NB4 (cell line): Measurements from ENCODE around the gene NRXN3.

ENCODE experiments used
- MAX ChIP-seq: IDR thresholded peaks from 2 replicates; pipeline ENCODE4 v1.6.1; 2011; ENCODE audit warnings: low read depth, low read length
- MYC ChIP-seq: IDR thresholded peaks from 2 replicates; pipeline ENCODE4 v1.6.1; 2011; ENCODE audit warnings: low read depth, low read length
- POLR2A ChIP-seq: IDR thresholded peaks from 2 replicates; pipeline ENCODE4 v1.6.1; 2011; ENCODE audit warnings: mild to moderate bottlenecking; ENCODE audit not compliant: insufficient read length; ENCODE audit errors: extremely low read depth
- TF ChIP-seq, protein P1 (sequence below): IDR thresholded peaks from one replicate; pipeline ENCODE4 v1.5.1; 2012; ENCODE audit warnings: low read depth, low read length

- TF ChIP-seq, protein P1, sequence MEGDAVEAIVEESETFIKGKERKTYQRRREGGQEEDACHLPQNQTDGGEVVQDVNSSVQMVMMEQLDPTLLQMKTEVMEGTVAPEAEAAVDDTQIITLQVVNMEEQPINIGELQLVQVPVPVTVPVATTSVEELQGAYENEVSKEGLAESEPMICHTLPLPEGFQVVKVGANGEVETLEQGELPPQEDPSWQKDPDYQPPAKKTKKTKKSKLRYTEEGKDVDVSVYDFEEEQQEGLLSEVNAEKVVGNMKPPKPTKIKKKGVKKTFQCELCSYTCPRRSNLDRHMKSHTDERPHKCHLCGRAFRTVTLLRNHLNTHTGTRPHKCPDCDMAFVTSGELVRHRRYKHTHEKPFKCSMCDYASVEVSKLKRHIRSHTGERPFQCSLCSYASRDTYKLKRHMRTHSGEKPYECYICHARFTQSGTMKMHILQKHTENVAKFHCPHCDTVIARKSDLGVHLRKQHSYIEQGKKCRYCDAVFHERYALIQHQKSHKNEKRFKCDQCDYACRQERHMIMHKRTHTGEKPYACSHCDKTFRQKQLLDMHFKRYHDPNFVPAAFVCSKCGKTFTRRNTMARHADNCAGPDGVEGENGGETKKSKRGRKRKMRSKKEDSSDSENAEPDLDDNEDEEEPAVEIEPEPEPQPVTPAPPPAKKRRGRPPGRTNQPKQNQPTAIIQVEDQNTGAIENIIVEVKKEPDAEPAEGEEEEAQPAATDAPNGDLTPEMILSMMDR: no peak
- TF ChIP-seq POLR2A (no peak), MYC (no peak), MAX (no peak)
Observed at GRCh38 chr14:79150226-79150625, 980.1 kb downstream of the NRXN3 start.
